Thyroid gland (tissue), 4 donors: ENCODE measurements around the gene COPS7A.

Experiments
- CTCF ChIP-seq, 6 experiments: fragments of 200-600 bp in 3 of 6; fragments of 450-650 bp in 3 of 6; sonication (generic) in 3 of 6; IDR thresholded peaks; one replicate each; pipeline ENCODE4 v1.5.1; 2016 to 2019; ENCODE audit warnings: antibody characterized with exemption in 6 of 6, mild to moderate bottlenecking in 2 of 6, inconsistent platforms in 1 of 6, moderate library complexity in 1 of 6
- POLR2A ChIP-seq, 2 donors: fragments of 450-650 bp; IDR thresholded peaks; one replicate each; pipeline ENCODE4 v1.6.1; 2017; ENCODE audit warnings: antibody characterized with exemption in 2 of 2, mild to moderate bottlenecking in 2 of 2, moderate library complexity in 1 of 2

- no peak for TF ChIP-seq POLR2A (IDR thresholded peaks at IDR 0.05)
- no peak for TF ChIP-seq CTCF (IDR thresholded peaks at IDR 0.05)
Measured at GRCh38 chr12:6754411-6754810, 30.6 kb downstream of the COPS7A start.
